Colonic mucosa (tissue), 4 donors: ENCODE data around the gene TSPAN5. TPM values are rescaled to one million over a fixed set of nuclear protein-coding genes. Genes with fewer than 3 reads are reported as not detected.

ENCODE experiments used
- DNase-seq: peaks from one replicate; pipeline ENCODE4 v3.0.0-alpha.2; 2020
- H3K27ac ChIP-seq: fragments of 200-600 bp; one replicate; pipeline ENCODE4 v1.8.0; 2021
- H3K27me3 ChIP-seq: fragments of 200-600 bp; one replicate; pipeline ENCODE4 v1.8.0; 2021
- H3K36me3 ChIP-seq: fragments of 200-600 bp; one replicate; pipeline ENCODE4 v1.8.0; 2021
- H3K4me1 ChIP-seq: fragments of 200-600 bp; one replicate; pipeline ENCODE4 v1.8.0; 2021; ENCODE audit warnings: mild to moderate bottlenecking
- H3K4me3 ChIP-seq: fragments of 200-600 bp; one replicate; pipeline ENCODE4 v1.8.0; 2021
- H3K9ac ChIP-seq, 2 donors: one replicate each; pipeline ENCODE4 v1.7.0; 2013; ENCODE audit warnings: control low read depth in 2 of 2, low read depth in 2 of 2, low read length in 2 of 2
- H3K9me3 ChIP-seq: fragments of 200-600 bp; one replicate; pipeline ENCODE4 v1.8.0; 2021
- CTCF ChIP-seq: fragments of 200-600 bp; IDR thresholded peaks from one replicate; pipeline ENCODE4 v1.8.0; 2022; ENCODE audit warnings: antibody characterized with exemption, mild to moderate bottlenecking
- intact Hi-C: fragments of 100-400 bp; cut with DNase I; formaldehyde crosslinking; loops from one replicate; pipeline ENCODE4 v1.14.1; 2022
- total RNA-seq, 2 donors: library from RNA; stranded (reverse); fragmentation: NEBNext Ultra II Directional in 1 of 2; extraction: Animal tissue kit (Norgen Biotek cat#: 25700) in 1 of 2; gene quantifications; one replicate each; pipeline ENCODE4 v1.2.1, GENCODE V29; 2021
- donor health status: healthy.
- donor health status: DM: no; HTN: no; CAD: no.
- donor health status: DM: no; HTN: no; CAD: no.

The TSPAN5 gene
- total RNA-seq, 2 donors from 2014 or later: 5.3 to 5.6 TPM

GRCh38 chr4:98502624-98503023, 155.8 kb downstream of the TSPAN5 start:
- Histone ChIP-seq H3K9me3 (no peaks in the 10 kb centered on the region), H3K27me3 (no peaks in the 10 kb centered on the region), H3K4me3 (no peak overlapping the region), H3K27ac (no peak overlapping the region), H3K36me3 (no peaks in the 10 kb centered on the region), H3K4me1 (no peaks in the 10 kb centered on the region), H3K9ac (no peak overlapping the region)
- DNase-seq: no peak
- TF ChIP-seq CTCF: no peak
- intact Hi-C loops: no loop called here

- H3K27me3 ChIP-seq: no peaks in the 10 kb centered on the region
- H3K4me3 ChIP-seq: no peak overlapping the region
- H3K9ac ChIP-seq: no peak overlapping the region
- no peaks in the 10 kb centered on the region for H3K36me3 ChIP-seq
- intact Hi-C loops: no loop called here
- DNase-seq: no peak
- H3K27ac ChIP-seq: no peak overlapping the region
- no peaks in the 10 kb centered on the region for H3K4me1 ChIP-seq
- no peak for TF ChIP-seq CTCF
- no peaks in the 10 kb centered on the region for H3K9me3 ChIP-seq
Observed at GRCh38 chr4:98502031-98502430, 156.4 kb downstream of the TSPAN5 start.

- DNase-seq: no peak
- intact Hi-C loops: no loop called here
- no peaks in the 10 kb centered on the region for H3K4me1 ChIP-seq
- H3K36me3 ChIP-seq: no peaks in the 10 kb centered on the region
- no peak overlapping the region for H3K4me3 ChIP-seq
- no peak overlapping the region for H3K27ac ChIP-seq
- no peak for TF ChIP-seq CTCF
- H3K9me3 ChIP-seq: no peaks in the 10 kb centered on the region
- H3K27me3 ChIP-seq: no peaks in the 10 kb centered on the region
- H3K9ac ChIP-seq: no peak overlapping the region
Observed at GRCh38 chr4:98501383-98501782, 157.0 kb downstream of the TSPAN5 start.

- Histone ChIP-seq H3K9ac (no peak overlapping the region), H3K4me1 (no peaks in the 10 kb centered on the region), H3K27ac (no peak overlapping the region), H3K9me3 (no peaks in the 10 kb centered on the region), H3K36me3 (no peaks in the 10 kb centered on the region), H3K4me3 (no peak overlapping the region), H3K27me3 (no peaks in the 10 kb centered on the region)
- intact Hi-C loops: no loop called here
- TF ChIP-seq CTCF: no peak
- DNase-seq: no peak
Observed at GRCh38 chr4:98498774-98499173, 159.6 kb downstream of the TSPAN5 start.

GRCh38 chr4:98496152-98496845, 162.1 kb downstream of the TSPAN5 start:
- TF ChIP-seq CTCF: no peak

More at GRCh38 chr4:98496152-98496845, 162.1 kb downstream of the TSPAN5 start:
- Histone ChIP-seq H3K4me1 (no peaks in the 10 kb centered on the region), H3K9me3 (no peaks in the 10 kb centered on the region), H3K27ac (no peak overlapping the region), H3K9ac (no peak overlapping the region), H3K4me3 (no peak overlapping the region), H3K27me3 (no peaks in the 10 kb centered on the region), H3K36me3 (no peaks in the 10 kb centered on the region)
- DNase-seq: no peak
- intact Hi-C loops: no loop called here
